Upper lobe of left lung (tissue), 6 donors: ENCODE results near the gene SEC16A. TPM values are rescaled to one million over a fixed set of nuclear protein-coding genes. Genes with fewer than 3 reads are reported as not detected.

Experiments
- ATAC-seq, 2 donors: fragments of 200-7000 bp; cut with Tn5 transposase; one replicate each; pipeline ENCODE4 v1.9.1; 2022; ENCODE audit warnings: mild to moderate bottlenecking in 2 of 2, moderate library complexity in 2 of 2; ENCODE audit not compliant: low FRiP score in 2 of 2
- DNase-seq, 2 donors: peaks; one replicate each; pipeline ENCODE4 v3.0.0-alpha.2; 2019 to 2020
- H3K27ac ChIP-seq, 4 donors: fragments of 200-600 bp; sonication (generic); one replicate each; pipeline ENCODE4 v1.5.1; 2016 to 2019
- H3K27me3 ChIP-seq, 4 donors: fragments of 200-600 bp; sonication (generic); one replicate each; pipeline ENCODE4 v1.5.1; 2017 to 2019
- H3K36me3 ChIP-seq, 4 donors: fragments of 200-600 bp; sonication (generic); one replicate each; pipeline ENCODE4 v1.5.1; 2016 to 2019
- H3K4me1 ChIP-seq, 4 donors: fragments of 200-600 bp; sonication (generic); one replicate each; pipeline ENCODE4 v1.5.1; 2018 to 2019
- H3K4me3 ChIP-seq, 4 donors: fragments of 200-600 bp; sonication (generic); one replicate each; pipeline ENCODE4 v1.5.1; 2017 to 2019; ENCODE audit warnings: mild to moderate bottlenecking in 2 of 4, moderate library complexity in 1 of 4
- H3K9me3 ChIP-seq, 4 donors: fragments of 200-600 bp; sonication (generic); one replicate each; pipeline ENCODE4 v1.5.1; 2018 to 2019
- CTCF ChIP-seq, 6 experiments: fragments of 450-650 bp in 4 of 6; fragments of 200-600 bp in 2 of 6; sonication (generic) in 2 of 6; IDR thresholded peaks; one replicate each; pipeline ENCODE4 v1.5.1; 2016 to 2019; ENCODE audit warnings: antibody characterized with exemption in 6 of 6
- EP300 ChIP-seq, 4 donors: sonication (generic); formaldehyde crosslinking; IDR thresholded peaks; one replicate each; pipeline ENCODE4 v1.5.1; 2017; ENCODE audit warnings: antibody characterized with exemption in 4 of 4, control low read depth in 2 of 4
- POLR2A ChIP-seq, 4 donors: fragments of 450-650 bp; IDR thresholded peaks; one replicate each; pipeline ENCODE4 v1.5.1; 2016 to 2017; ENCODE audit warnings: antibody characterized with exemption in 4 of 4, mild to moderate bottlenecking in 2 of 4
- POLR2AphosphoS5 ChIP-seq, 2 donors: sonication (generic); formaldehyde crosslinking; IDR thresholded peaks; one replicate each; pipeline ENCODE4 v1.5.1; 2017; ENCODE audit warnings: antibody characterized with exemption in 2 of 2
- WGBS, 2 donors: methylation state at CpG; one replicate each; pipeline ENCODE4 v1.1.5; 2017 to 2018; 5-methylcytosine and 5-hydroxymethylcytosine counted together
- total RNA-seq, 6 donors: library from RNA; depleted of rRNA in 4 of 6; stranded (reverse); fragments of >200 nt in 4 of 6; gene quantifications; one replicate each; pipeline versions ENCODE4 v1.1.0 to v1.2.1, GENCODE V29; 2016 to 2021
- donor health status: DM: no; HTN: no; CAD: no; lungs with moderate emphysema.
- donor health status: DM: no; HTN: yes; CAD: no; lungs with severe emphysema.

The SEC16A gene
- total RNA-seq, 6 donors from 2014 or later, result 64.1 to 89.1 (median 72.1) TPM

- Histone ChIP-seq H3K9me3 (no peaks in the 10 kb centered on the region), H3K27me3 (no peaks in the 10 kb centered on the region), H3K36me3 (peaks cover 0 to 6% (median 2%) of the 10 kb centered on the region in 4 donors), H3K27ac (peak overlapping the region; percentile 83 to 86 (median 84)), H3K4me1 (peaks cover 92 to 99% (median 97%) of the 10 kb centered on the region in 4 donors), H3K4me3 (peak overlapping the region in 2 of 4 donors; percentile 4 to 6)
- TF ChIP-seq CTCF (IDR thresholded peaks at IDR 0.05) (no peak), POLR2AphosphoS5 (IDR thresholded peaks at IDR 0.05) (peak; percentile 37 to 82), EP300 (IDR thresholded peaks at IDR 0.05) (peak in 1 of 4 donors; percentile 30), POLR2A (IDR thresholded peaks at IDR 0.05) (no peak)
- no peak for ATAC-seq
- WGBS, 2 donors, result 45 to 49% methylated on average over 15 to 35 of the region's 40 CpGs
- DNase-seq, result no peak
Observed at GRCh38 chr9:136529516-136530460, 46.9 kb upstream of the SEC16A start.

GRCh38 chr9:136528716-136529341 is 46.0 kb upstream of the SEC16A start:
- no peaks in the 10 kb centered on the region for H3K9me3 ChIP-seq
- ATAC-seq (no peak), DNase-seq (no peak)
- no peaks in the 10 kb centered on the region for H3K27me3 ChIP-seq
- 80 to 89% methylated on average over 4 to 9 of the region's 12 CpGs for WGBS, 2 donors
- H3K4me3 ChIP-seq, result no peak overlapping the region
- H3K4me1 ChIP-seq, result peaks cover 86 to 100% (median 98%) of the 10 kb centered on the region in 4 donors
- peak overlapping the region; percentile 83 to 86 (median 84) for H3K27ac ChIP-seq
- TF ChIP-seq CTCF (IDR thresholded peaks at IDR 0.05) (no peak), POLR2AphosphoS5 (IDR thresholded peaks at IDR 0.05) (no peak), EP300 (IDR thresholded peaks at IDR 0.05) (no peak), POLR2A (IDR thresholded peaks at IDR 0.05) (no peak)
- H3K36me3 ChIP-seq, result peaks cover 0 to 5% (median 0%) of the 10 kb centered on the region in 4 donors

GRCh38 chr9:136527721-136528710 is 45.2 kb upstream of the SEC16A start:
- WGBS, 2 donors, result 44 to 50% methylated on average over 11 to 32 of the region's 34 CpGs
- Histone ChIP-seq H3K4me1 (peaks cover 85 to 100% (median 98%) of the 10 kb centered on the region in 4 donors), H3K4me3 (no peak overlapping the region), H3K9me3 (no peaks in the 10 kb centered on the region), H3K27me3 (no peaks in the 10 kb centered on the region), H3K27ac (peak overlapping the region; percentile 83 to 87 (median 86)), H3K36me3 (peaks cover 0 to 8% (median 3%) of the 10 kb centered on the region in 4 donors)
- TF ChIP-seq EP300 (IDR thresholded peaks at IDR 0.05) (no peak), POLR2A (IDR thresholded peaks at IDR 0.05) (no peak), CTCF (IDR thresholded peaks at IDR 0.05) (no peak), POLR2AphosphoS5 (IDR thresholded peaks at IDR 0.05) (no peak)
- ATAC-seq (no peak), DNase-seq (no peak)

- Histone ChIP-seq H3K4me3 (no peak overlapping the region), H3K27ac (peak overlapping the region; percentile 80 to 87 (median 86)), H3K4me1 (peaks cover 85 to 100% (median 98%) of the 10 kb centered on the region in 4 donors), H3K27me3 (no peaks in the 10 kb centered on the region), H3K36me3 (peaks cover 0 to 17% (median 12%) of the 10 kb centered on the region in 4 donors), H3K9me3 (no peaks in the 10 kb centered on the region)
- 86 to 91% methylated on average over 6 to 20 of the region's 20 CpGs for whole genome bisulfite sequencing, 2 donors
- ATAC-seq (no peak), DNase-seq (no peak)
- TF ChIP-seq EP300 (IDR thresholded peaks at IDR 0.05), result no peak
- no peak for TF ChIP-seq CTCF (IDR thresholded peaks at IDR 0.05)
- no peak for TF ChIP-seq POLR2A (IDR thresholded peaks at IDR 0.05)
Observed at GRCh38 chr9:136527131-136527530, 44.3 kb upstream of the SEC16A start.
